Hematopoietic multipotent progenitor cell (in vitro differentiated cells): ENCODE data around the gene CS. TPM values are rescaled to one million over a fixed set of nuclear protein-coding genes. Genes with fewer than 3 reads are reported as not detected.

ENCODE experiments used
- DNase-seq, 3 donors: peaks; one replicate each; pipeline ENCODE4 v3.0.0-alpha.2; 2011 to 2015; ENCODE audit warnings: low read depth in 2 of 3, low spot score in 2 of 3
- total RNA-seq: library from RNA; depleted of rRNA; stranded (reverse); fragments of >200 nt; gene quantifications from one replicate; pipeline ENCODE4 v1.2.3, GENCODE V29; 2012

Gene CS
- total RNA-seq, 1 donor = 106 TPM

- DNase-seq = no peak
These were observed 47.0 kb downstream of the CS start for GRCh38 chr12:56253091-56253490.

GRCh38 chr12:56252649-56253048 is 47.5 kb downstream of the CS start:
- no peak for DNase-seq

- no peak for DNase-seq
These were observed 51.4 kb downstream of the CS start for GRCh38 chr12:56248711-56249110.

GRCh38 chr12:56247923-56248322 is 52.2 kb downstream of the CS start:
- DNase-seq = no peak

DNA sequence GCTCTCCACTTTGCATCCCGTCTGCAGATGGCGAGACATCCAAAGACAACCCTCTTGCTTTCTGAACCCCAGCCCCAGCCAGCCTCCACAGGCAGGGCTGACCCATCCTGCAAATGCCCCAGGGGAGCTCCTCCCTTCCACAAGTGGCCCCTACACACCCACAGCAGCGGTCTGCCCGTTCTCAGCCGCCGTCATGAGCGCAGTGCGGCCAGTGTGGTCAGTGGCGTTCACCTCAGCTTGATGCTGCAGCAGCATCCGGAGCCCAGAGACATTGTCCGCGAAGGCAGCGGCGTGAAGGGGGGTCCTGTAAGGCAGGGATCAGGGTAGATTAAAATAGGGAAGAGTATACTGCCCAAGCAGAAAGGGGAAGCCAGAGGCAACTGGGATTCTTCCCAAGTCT is 55.6 kb downstream of the CS start:
- DNase-seq = no peak

DNA sequence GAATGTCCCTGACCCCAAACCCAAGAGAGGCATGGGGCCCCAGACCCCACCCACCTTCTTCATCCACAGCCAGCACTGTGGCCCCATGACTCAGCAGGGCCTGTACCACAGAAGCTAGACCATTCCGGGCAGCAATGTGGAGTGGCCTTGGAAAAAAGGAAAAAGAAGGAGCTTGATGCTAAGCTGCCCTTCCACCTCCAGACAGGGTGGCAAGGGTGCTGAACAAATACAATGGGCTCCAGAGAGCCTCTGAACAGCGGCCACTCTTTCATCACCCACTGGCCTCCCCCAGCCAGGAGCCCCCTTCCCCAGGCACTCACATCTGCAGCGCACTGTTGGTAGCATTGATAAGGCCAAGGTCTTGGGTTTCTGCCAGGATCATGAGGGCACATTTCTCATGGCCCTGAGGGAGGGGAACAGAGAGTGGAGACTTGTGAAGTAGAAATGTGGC is 56.4 kb downstream of the CS start:
- DNase-seq = peak in 1 of 3 donors; percentile 54

GRCh38 chr12:56242986-56243385 is 57.1 kb downstream of the CS start:
- DNase-seq = no peak

DNA sequence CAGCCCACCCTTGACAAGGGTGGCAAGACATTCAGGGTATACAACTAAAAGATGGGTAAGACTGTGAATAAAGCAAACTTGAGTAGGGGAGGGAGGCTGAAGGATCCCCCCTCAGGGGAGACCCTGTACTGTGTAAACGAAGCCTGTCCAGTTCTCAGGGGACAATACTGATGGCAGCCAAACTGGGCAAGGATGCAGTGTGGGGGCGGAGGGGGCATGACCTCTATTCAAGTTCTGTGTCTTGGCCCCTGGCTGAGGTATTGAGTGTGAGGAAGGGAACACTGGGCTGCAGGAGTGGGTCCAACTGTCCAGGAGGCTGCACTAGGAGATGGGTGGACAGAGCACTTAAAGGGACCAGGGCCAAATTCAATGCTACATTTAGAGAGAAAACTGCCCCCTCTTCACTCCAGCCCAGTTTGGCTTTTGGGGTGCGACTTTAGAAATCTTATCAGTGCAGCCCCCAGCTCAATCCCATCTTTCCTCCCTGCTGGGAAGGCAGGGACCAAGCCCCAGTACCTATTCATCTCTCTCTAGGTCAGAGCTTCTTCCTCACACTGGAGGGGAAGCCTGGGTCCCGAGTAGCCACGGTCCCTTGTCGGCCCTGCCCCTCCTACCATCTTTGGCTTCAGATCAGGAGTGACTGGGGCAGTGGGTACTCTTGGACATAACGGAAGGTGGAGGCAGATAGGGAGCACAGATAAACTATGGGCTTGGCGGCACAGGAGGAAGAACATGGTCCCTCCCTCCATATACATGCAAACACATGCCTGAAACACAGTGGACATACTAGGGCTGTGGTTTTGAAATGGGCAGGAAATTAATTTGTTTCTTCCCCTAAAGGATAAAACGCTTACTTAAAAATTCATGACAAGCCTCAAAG is 58.5 kb downstream of the CS start:
- DNase-seq = no peak

- DNase-seq = no peak
These were observed 62.6 kb downstream of the CS start for GRCh38 chr12:56237552-56237951.

GRCh38 chr12:56236985-56237384 is 63.1 kb downstream of the CS start:
- no peak for DNase-seq

GRCh38 chr12:56236091-56236490 is 64.0 kb downstream of the CS start:
- no peak for DNase-seq

GRCh38 chr12:56234746-56235436 is 65.2 kb downstream of the CS start:
- no peak for DNase-seq

- no peak for DNase-seq
These were observed 68.9 kb downstream of the CS start for GRCh38 chr12:56231184-56231582.

GRCh38 chr12:56230432-56231183 is 69.5 kb downstream of the CS start:
- no peak for DNase-seq

DNA sequence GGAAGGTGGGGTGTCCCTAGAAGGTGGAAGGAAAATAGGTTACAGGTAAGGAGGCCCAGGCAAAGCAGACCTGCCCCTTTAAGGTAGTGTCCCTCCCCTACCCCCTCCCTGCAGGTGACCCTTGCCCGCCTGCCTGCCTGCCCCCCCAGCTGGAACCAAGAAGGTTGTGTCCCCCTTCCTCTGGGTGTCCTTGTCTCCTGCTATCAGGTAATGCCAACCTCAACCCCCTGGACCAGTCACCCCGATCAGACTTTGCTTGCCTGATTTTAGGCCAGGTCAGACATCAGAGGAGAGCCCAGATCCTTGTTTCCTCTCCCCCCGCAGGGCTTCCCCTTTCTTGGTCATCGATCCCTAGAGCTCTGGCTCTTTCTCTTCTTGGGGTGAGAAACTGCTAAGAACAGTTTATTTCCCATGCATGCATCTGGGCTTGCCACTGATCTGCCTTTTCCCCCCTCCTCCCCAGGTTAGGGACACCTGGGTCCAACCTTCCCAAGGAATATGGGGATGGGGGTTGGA is 70.2 kb downstream of the CS start, which contains the start of gene SLC39A5:
TSS of gene SLC39A5 (plus strand) at position 136 of the 516 bp plus-strand sequence. CDS start 1,224 bp downstream, outside the sequence.
- no peak for DNase-seq

GRCh38 chr12:56229082-56229481 is 71.0 kb downstream of the CS start:
- DNase-seq = no peak

DNA sequence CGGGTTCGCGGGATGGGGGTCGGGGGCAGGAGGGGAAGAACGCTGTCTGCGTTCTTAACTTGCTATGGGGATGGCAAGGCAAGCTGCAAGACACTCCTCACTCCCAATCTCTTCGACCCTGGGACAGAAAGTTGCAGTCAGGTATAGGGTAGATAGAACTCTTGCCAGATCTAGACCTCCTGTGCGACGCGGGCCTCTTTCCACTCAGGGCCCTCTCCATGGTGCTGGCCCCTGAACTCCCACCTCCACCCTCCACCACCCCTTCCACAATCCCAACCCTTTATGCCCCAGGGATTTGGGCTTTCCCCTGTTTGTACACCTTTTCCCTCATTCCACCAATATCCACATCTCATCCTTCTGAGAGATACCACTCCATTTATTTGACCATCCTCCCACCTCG is 75.2 kb downstream of the CS start:
- no peak for DNase-seq

DNA sequence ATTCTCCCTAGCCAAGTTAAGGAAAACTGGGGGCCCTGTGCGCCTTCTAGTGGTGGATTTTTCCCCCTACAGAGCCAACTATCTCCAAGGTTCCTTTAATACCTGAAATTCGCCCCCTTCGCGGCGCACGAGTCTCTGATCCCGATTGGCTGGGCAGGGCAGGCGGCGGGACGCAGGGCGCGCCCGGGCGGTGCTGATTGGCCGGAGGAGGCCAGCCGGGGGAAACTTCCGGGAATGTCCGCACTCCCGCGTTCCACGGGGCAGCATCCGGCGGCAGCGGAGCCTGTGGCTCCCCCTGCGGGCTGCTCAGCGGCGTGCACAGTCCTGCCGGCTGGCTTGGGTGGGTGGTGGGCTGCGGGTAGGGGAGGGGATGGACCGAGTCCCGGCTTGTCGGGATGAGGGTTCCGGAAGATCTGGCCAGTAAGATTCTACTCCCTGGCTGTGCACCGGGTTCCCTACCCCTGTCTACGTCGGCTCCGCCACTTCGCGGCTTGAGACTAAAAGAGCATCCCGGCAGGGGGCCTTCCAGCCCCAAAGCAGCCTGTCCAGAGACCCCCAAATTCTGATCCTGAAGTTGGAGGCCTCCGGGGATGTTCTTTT is 75.9 kb downstream of the CS start, which contains the start of gene NABP2:
TSS of gene NABP2 (plus strand) at position 241 of the 600 bp plus-strand sequence. CDS start 515 bp downstream, outside the sequence.
- peak; percentile 72 to 97 (median 96) for DNase-seq

GRCh38 chr12:56223571-56224101 is 76.5 kb downstream of the CS start:
- DNase-seq = no peak

GRCh38 chr12:56222531-56222895 is 77.6 kb downstream of the CS start:
- no peak for DNase-seq
